Stimulated activated naive CD4-positive, alpha-beta T cell treated with Interleukin-2 at 50 U/mL for 16 hours (primary cell): ENCODE data around the gene CCM2.

Experiments used
- DNase-seq: peaks from one replicate; lab custom pipeline; 2025; lab: John Stamatoyannopoulos, UW

CCM2 gene

DNA sequence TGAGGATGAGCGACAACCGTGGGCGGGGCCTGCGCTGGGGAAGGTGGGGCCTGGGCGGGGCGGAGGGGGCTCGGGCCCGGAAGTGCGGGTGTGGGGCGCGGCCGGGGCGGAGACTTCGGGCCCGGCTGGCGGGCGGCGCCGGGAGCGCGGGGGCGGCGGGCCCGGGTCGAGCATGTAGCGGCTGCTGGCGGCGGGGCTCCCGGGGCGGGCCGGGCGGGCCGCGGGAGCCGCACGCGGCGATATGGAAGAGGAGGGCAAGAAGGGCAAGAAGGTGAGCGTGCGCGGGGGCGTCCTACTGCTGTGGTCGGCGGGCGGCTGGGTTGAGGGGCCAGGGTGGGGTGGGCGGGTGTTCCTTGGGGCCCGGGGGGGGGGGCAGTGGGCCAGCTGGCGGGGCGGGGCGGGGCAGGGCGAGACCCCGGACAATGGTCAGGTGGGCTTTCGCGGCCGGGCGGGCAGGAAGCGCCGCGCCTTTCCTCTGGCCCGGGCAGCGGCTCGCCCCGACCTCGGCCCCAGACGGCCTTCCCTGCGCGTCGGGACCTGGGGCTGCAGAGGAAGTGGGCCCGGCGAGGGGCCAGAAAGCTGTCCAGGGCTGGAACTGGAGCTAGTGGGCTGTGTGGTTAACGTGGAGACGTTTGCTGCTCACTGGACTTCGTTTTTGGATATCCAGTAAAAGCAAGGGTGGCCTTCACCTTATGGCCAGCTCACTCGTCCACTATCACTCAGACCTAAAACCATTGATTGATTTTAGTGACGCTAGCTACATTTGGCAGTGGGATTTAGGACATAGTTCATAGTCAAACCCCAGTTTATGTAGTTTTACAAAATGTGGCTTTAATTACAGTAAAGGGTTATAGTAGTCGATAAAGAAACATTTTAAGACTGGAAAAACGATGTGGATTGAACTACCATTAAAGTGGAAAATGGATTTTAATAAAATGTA, at the start of gene CCM2:
CCM2 (plus strand) TSS at position 109 of the 940 bp plus-strand sequence; CDS start at position 242, 133 bp downstream.
- no peak for DNase-seq

DNA sequence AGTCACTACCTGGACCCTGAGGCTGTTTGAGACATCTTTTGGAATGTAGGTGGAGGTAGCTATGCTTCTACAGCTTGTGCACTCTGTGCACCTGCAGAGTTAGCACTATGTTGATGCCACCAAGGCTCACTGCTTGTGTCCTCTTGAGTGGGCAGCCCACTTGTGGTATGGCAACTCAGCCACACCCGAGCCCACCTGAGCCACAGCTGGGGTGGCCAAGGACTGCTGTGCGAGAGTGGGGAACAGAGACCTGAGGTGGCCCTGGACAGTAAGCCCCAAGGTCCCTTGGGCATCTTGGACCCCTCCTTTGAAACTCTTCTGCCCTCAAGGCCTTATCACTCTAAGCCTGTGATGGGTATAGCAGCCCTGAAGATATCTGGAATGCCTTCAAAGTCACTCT, 46.8 kb upstream of the CCM2 start:
- DNase-seq = no peak

DNA sequence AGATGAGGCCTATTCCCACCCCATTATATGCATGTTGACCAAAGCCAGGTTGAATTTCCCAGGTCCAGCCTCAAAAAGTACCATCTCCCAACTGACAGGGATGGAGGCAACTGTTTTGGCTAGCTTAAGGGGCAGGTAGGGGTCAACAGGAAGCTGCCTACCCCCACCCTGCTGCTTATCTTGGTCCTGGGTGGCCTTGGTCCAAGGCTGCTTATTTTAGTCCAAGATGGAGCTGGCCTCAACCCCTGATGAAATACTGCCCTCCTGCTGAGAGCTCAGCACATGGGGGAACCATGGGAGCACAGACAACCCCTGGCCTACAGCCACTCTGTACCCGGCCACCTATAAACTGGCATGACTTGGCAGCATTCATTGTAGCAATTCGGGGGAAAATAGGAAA, 44.3 kb upstream of the CCM2 start:
- DNase-seq = no peak

DNA sequence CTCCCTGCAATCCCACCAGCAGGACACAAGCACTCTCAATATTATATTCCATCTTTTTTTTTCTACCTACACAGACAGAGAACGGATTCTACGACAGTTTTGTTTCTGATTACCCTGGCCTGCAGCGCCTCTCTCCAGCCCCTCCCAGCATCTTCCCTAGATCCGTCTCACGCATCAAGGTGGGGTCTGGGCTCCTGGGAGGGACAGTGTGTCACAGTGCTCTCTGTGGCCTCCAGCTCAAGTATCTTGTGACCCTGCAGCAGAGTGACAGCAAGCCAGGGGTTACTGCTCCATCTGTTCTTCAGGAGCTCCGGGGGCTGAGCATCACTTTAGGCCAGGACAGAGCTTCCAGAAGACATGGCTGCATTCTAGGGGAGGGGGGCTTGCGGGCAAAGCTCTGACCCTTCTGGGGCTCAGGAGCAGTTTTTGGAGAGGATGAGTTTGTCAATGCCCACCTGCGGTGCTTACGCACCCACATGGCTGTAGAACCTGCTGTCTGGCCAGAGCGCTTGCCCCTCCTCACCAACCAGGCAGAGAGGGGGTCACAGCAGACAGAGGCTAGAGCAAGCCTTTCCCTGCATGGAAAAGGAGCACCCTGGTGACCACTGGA, 43.7 kb upstream of the CCM2 start:
- no peak for DNase-seq

DNA sequence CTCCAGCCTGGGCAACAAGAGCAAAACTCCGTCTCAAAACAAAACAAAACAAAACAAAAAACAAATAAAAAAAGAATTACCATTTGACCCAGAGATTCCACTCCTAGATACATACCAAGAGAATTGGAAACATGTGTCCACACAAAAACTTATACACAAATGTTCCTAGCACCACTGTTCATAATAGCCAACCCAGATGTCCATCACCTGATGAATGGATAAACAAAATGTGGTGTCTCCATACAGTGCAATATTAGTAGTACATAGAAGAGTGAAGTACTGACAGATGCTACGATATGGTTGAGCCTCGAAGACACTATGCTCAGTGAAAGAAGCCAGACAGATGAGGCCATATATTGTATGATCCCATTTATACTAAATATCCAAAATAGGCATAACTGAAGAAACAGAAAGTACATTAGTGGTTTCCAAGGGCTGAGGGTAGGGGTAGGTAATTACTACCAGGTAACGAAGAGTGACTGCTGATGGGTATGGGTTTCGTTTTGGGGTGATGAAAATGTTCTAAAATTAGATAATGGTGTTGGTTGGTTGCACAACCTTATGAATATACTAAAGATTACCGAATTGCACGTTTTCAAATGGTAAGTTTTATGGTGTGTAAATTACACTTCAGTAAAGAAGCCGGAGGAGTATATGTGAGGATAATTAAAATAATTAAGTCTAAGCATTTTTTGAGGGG, 41.2 kb upstream of the CCM2 start:
- DNase-seq = no peak

DNA sequence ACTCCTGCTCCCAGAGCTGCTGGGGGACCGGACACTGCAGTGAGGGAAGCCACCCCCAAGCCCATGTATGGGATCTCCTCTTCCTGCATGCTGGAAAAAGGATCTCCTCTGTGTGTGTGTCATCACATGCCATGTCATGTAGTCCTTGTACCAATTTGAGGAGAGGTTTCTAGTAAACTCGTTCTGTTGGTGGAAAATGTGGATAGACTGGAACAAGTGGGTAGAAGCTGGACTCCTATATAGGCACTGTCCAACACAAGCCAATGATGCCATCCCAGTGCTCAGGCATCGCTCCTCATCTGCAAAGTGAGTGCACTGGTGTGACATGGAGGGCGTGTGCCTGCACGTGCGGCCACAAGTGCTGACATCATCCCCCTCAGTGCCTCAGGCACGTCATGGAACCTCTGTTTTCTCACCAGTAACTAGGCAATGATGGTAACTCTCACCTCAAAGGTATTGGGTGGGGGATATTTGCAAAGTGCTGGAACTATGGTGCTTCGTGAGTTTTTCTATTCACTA, 40.5 kb upstream of the CCM2 start:
- peak; percentile 39 for DNase-seq

DNA sequence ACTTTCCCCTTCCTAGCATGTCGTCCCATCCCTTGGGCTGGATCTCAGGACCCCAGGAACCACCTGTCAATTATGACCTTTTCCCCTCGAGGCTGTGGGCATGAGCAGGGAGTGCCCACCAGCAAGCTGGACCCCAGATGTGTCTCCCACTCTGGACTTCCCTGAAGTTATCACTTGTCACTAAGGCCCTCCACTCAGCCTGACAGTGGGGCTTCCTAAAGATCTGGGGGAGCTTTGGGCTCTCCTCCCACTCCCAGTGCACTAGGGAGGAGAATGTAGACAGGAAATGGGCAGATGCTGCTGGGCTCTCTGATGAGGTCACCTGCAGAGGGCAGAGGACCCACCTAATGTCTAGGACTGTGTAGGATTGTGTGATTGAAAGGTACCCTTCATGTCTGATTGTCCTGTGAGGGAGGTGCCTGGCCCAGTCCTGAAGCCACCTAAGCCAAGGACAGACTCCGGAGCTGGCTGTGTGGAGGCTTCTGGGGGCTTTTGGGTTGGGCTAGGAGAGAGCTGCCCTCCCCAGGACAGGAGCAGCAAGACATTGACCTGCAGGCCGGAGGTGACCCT, 39.9 kb upstream of the CCM2 start:
- DNase-seq = no peak

DNA sequence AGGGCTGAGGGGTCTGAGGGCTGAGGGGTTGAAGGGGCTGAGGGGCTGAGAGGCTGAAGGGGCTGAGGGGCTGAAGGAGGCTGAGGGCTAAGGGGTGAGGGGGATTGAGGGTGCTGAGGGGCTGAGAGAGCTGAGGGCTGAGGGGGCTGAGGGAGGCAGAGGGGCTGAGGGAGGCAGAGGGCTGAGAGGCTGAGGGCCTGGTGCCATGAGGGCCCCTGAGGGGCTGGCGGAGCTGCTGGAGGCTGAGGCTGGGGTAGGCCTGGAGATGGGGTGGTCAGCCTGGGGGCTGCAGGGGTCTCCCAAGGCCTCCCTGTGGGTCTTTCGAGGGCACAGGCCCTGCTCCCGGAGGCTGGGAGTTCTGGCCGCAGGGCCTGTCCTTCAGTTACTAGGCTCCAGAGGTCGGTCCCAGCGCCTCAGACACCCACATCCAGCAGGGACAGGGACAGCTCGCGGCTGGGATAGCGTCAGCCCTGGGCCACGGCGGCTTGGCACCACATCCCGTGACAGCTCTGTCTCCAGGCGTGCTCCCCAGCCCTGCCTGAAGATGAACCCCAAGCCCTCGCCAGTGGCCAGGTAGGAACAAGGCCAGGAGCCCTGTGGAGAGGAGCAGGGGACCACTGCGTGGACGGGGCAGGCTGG, 38.0 kb upstream of the CCM2 start:
- no peak for DNase-seq

DNA sequence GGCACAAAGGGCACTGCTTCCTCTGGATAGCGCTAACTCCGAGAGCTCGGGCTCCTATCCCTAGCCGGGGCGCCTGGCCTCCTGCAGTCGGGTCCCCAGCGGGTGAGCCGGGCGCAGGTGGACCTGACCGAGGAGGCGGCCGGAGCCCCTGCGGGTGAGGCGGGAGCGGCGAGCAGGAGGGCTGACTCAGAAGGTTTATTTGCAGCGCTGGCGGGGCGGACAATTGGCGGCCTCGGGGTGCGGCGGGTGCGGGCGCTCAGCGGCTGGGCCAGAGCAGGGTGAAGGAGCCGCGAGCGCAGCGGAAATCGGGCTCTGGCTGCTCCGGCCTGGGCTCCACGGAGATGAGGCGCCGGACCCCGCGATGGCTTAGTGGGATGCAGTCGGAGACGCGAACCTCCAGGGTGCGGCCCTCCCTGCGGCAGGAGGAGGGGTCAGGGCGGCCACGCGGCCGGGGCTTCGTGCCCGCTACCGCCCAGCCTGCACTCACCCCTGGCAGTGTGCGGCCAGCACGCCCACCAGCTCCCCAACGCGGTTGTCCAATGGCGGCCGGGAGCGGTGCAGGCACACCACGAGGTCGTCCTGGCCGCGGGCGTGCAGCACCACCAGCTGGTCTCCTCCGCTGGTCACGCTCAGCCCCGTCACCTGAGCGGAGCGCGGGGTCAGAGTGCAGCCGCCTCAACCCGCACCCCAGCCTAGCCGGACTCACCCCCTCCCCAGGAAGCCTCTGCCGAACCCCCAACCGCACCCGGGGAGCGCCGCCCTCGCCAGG, 37.3 kb upstream of the CCM2 start:
- DNase-seq = no peak

DNA sequence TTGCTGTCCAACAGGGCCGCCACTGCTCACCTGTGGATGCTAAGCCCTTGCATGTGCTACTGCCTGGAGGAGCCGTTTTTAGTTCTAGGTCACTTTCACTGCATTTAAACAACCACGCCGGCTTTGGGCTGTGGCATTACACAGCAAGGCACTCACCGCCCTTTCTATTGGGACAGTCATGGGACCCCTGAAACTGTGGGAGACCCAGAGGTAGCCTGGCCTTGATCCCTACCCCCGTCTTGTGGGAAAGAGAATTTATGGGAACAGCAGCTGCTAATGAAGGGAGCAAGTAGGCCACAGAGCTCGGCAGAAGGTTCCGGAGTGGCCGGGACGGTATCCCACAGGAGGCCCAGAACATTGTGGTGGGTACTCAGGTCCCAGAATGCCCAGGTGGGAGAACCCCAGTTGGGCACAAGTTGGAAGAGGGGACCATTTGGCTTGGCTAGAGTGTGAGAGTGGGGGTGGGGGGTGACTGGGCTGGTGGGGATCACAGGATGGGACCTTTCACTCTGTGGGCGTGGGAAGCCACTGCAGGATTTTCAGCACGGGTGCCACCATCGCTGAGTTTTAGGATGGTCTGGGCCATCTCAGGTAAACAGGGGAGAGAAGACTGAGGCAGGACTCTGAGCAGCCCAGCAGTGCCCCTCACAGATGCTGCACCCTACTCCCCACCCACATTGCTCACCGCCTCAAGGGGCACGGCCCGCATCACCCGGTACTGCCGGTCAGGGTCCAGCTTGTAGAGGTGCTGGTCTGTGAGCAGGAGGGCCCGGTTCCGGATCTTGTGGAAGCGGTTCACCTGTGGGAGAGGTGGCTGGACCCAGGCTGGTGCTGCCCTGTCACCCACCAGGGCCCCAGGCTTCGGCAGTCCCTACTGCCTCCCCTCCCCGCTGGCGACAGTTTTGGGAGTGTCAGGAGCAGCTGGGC, 36.4 kb upstream of the CCM2 start:
- no peak for DNase-seq

DNA sequence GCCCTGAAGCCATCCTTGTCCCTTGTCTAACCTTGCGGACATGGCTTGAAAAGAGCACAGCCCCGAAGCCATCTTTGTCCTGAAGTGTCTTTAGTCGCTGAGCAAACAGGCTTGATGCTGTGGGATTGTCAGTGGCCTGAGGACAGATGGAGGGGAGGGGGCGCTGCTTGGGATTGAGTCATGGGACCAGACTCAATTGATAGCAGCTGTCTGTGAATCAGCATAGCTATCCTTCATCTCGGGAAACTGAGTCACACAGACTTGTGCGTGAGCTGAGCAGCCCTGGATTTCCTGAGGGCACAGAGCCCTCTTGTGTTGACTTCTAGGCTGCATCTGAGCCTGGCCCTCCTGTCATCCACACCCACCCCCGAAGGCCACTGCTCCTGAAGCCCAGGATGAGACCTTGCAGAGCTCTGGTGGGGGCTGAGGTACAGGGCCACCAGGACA, 35.6 kb upstream of the CCM2 start:
- no peak for DNase-seq

DNA sequence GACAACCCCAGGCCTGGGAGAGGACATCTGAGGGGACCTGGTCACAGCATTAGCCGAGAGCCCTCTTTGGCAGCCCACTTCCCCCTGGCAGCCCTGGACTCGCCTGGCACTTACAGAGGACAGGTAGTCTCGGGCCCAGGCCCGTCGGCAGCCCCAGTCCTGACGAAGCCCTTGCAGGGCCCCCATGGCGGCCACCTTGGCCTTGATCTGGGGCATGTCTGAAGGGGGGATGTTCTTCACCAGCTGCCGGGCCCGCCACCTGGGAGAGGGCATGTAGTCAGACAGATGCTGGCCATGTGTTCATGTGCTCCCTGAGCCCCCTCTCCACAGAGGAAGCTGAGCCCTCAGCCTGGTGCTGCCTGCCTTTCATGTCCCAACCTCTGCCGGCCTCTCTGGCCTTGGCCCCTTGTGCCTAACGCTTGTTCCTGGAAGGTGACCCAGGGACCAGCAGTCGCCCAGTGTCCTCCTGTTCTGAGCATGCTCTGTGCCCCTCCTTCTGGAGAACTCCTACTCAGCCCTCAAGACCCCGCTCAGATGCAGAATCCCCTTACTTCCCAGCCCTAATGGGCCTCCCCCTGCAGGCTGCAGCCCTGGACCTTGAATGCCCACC, 35.1 kb upstream of the CCM2 start:
- no peak for DNase-seq

DNA sequence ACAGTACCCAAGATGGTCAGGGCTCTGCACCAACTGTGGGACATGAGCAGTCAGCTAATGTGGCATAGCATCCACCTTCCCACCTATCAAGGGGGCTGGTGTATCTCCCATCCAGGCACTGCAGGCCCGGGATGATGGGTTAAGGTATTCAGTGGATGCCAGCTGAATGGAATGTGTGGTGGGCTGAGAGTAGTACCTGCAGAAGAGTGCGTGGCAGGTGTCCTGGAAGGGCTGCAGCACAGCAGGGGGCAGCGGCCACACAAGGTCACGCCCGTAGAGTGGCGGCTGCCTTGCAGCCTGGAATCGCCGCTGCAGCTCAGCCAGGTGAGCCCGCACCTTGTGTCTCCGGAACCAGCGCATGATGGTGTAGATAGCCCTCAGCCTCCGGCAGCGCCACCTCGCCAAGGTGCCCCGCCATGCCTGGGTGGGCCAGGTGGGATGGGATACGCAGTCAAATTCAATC, 34.5 kb upstream of the CCM2 start:
- DNase-seq = no peak

DNA sequence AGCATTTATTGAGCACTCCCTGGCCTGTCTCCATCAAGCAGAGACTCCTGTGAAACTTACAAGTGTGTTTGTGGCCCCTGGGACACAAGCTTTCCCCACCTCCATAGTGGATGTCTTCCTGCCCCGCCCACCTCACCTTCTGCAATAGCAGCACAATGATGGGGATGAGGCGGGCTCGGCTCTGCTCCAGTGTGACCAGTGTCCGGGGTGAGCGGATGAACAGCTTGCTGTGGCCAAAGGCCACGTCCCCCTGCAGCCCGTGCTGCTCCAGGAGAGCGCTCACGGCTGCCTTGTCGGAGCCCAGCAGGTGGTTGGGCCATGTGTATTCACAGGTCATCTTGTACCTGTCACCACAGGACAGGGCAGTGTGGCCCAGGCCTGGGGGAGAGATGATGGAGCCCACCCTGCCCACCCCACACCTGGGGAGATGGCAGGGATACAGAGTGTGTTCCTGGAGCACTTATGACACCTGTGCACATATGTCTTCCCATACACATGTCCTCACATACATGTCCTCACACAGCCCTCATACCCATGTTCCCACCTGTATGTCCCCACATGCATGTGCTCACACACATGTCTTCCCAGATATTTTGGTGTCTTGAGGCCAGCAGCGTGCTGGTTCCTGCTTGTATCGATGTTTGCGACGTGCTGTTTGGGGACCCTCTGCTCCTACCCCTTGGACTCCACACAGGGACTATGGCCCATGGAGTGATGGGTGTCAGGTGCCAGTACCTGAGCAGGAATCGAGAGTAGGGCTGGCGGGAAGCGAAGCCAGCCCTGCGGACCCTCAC, 33.9 kb upstream of the CCM2 start:
- no peak for DNase-seq

DNA sequence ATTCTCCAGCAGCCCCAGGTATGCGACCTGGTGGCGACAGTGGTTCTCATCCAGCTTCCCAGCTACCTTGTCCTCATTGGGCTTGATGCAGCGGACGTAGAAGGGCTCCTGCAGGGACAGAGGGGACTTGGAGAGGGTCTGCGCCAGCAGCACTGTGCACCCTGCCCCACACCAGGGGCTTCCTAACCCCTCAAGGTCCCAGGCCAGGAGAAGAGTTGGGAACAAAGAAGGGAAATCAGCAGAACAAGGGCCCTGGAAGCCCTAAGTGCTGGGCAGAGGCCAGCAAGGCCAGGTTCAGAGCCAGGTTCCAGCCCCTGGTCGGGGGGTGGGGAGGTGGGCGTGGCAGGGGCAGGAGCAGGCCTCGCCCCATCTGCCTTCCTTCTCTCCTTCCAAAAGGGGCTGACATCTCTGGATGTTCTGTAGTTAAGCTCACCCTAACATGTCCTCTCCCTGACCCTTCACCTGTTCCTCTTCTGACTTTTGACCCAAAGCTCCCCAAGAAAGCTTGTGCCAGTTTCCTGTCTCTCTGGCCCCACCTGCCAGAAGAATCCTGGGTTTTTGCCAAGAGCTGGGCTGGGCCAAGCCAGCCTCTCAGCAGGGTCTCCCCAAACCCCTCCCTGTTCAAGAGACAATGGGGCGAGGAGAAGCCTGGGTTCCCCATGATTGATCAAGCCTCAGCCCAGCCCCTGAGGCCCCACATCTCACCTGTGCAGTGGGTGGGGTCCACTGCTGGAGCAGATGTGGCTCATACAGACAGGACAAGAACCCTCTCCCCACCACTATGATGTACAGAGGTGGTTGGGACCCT, 33.1 kb upstream of the CCM2 start:
- DNase-seq = no peak

DNA sequence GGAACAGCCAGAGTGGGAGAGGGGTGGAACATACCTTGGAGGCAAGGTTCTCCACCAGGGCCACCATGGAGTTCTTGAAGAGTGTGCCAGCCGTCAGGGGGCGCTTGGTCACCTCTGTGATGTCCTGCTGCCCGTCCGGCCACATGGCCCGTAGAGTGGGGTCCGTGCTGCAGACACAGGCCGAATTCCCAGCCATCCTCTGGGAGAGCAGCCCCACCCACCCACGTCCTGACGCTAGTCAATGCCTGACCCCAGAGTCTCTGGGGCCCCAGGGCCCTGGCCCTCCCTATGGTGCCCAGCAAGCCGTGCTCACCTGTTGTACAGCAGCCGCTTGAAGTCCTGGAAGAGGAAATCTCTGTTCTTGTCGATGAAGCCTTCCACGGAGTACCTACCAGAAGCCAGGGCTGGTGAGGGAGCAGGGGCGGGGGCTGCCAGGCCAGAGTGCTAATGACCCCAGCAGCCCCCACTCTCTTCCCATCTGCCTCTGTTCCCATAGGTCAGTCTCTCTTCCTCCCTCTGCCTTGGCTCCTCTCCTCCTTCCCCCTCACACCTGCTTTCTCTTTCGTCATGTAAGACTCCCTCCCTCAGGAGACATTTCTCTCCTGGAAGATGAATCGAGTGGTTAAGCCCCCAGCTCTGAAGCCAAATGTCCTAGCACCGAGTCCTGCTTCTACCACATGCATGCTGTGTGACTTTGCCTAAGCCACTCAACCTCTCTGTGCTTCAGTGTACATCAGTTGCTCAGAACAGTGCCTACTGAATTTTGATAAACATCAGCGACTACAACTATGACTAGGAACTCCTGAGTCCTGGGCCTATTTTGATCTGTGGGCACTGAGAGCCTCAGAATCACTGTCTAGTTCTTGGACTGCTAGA, 32.2 kb upstream of the CCM2 start:
- DNase-seq = no peak
